K562 (cell line): ENCODE results near the gene SPATA6. TPM values are rescaled to one million over a fixed set of nuclear protein-coding genes. Genes with fewer than 3 reads are reported as not detected.

Experiments used
- ATAC-seq: fragments of 200-7000 bp; cut with Tn5 transposase; 3 replicates; pipeline ENCODE4 v1.9.1; 2020; ENCODE audit warnings: moderate library complexity
- BruUV-seq: library from RNA; stranded (reverse); fragments of 400-500 nt; replicated peaks from 2 replicates; lab custom pipeline; 2021; lab: Mats Ljungman, UMichigan
- CTCF ChIA-PET: fragments of 300-600 bp; formaldehyde crosslinking; extraction: SDS; loops from one replicate; lab custom pipeline; 2021; ENCODE audit warnings: low intra/inter-chr PET ratio; lab: Yijun Ruan, JAX
- POLR2A ChIA-PET: fragments of 300-600, 350-650 bp; sonication (Branson Sonifier 250); formaldehyde crosslinking; extraction: SDS; loops from one replicate; lab custom pipeline; 2021; ENCODE audit warnings: antibody characterized with exemption, inconsistent platforms; lab: Yijun Ruan, JAX
- DNase-seq, 4 experiments: peaks; one replicate each; pipeline versions ENCODE4 v3.0.0 to v3.0.0-alpha.2; 2011 to 2018; ENCODE audit warnings: low spot score in 3 of 4, mixed read lengths in 3 of 4; ENCODE audit errors: extremely low read depth in 1 of 4
- FAIRE-seq: peaks from 2 replicates; lab custom pipeline; 2011; peaks lifted over from hg19 to GRCh38; lab: Jason Lieb, UNC
- H2AFZ ChIP-seq: 2 replicates; pipeline ENCODE4 v1.6.0; 2011; ENCODE audit warnings: low read depth, low read length, control low read depth, inconsistent platforms
- H3K27ac ChIP-seq: fragments of 200-600 bp; 3 replicates; pipeline ENCODE4 v1.8.0; 2011; ENCODE audit warnings: low read depth, mild to moderate bottlenecking, control low read depth, inconsistent platforms, low read length, moderate library complexity, mixed read lengths; ENCODE audit errors: extremely low read depth
- H3K27me3 ChIP-seq, 2 experiments: fragments of 300-600 bp in 1 of 2; 2 replicates in 1 of 2; 3 replicates in 1 of 2; pipeline versions ENCODE4 v1.6.0 to v1.8.0; 2011; ENCODE audit warnings: inconsistent platforms in 2 of 2, low read length in 2 of 2, mild to moderate bottlenecking in 1 of 2, mixed read lengths in 1 of 2, moderate library complexity in 1 of 2; ENCODE audit not compliant: control insufficient read depth in 2 of 2, insufficient read depth in 2 of 2
- H3K36me3 ChIP-seq: fragments of 300-600 bp; 3 replicates; pipeline ENCODE4 v1.8.0; 2011; ENCODE audit warnings: mild to moderate bottlenecking, low read length, inconsistent platforms; ENCODE audit not compliant: control insufficient read depth, insufficient read depth
- H3K4me1 ChIP-seq, 2 experiments: fragments of 200-600 bp in 1 of 2; replicated peaks in 1 of 2; 2 replicates in 1 of 2; 3 replicates in 1 of 2; pipeline versions ENCODE4 v1.5.1 to v1.8.0; 2011; ENCODE audit warnings: inconsistent platforms in 2 of 2, low read length in 2 of 2, mild to moderate bottlenecking in 1 of 2, mixed read lengths in 1 of 2, moderate library complexity in 1 of 2; ENCODE audit not compliant: control insufficient read depth in 2 of 2, insufficient read depth in 2 of 2
- H3K4me2 ChIP-seq: 2 replicates; pipeline ENCODE4 v1.6.1; 2011; ENCODE audit warnings: low read length, control low read depth, inconsistent platforms, mixed read lengths; ENCODE audit not compliant: insufficient read depth
- H3K4me3 ChIP-seq: fragments of 200-600 bp; sonication (generic), shearing (Covaris generic); 2 replicates; pipeline ENCODE4 v1.5.1; 2016; ENCODE audit warnings: control low read depth, inconsistent platforms
- H3K79me2 ChIP-seq: fragments of 200-600 bp; 3 replicates; pipeline ENCODE4 v1.8.0; 2011; ENCODE audit warnings: low read length, inconsistent platforms; ENCODE audit not compliant: control insufficient read depth, insufficient read depth
- H3K9ac ChIP-seq, 2 experiments: 2 replicates each; pipeline versions ENCODE4 v1.6.0 to v1.6.1; 2011; ENCODE audit warnings: low read depth in 2 of 2, low read length in 2 of 2, control low read depth in 1 of 2, inconsistent platforms in 1 of 2, mild to moderate bottlenecking in 1 of 2, mixed read lengths in 1 of 2; ENCODE audit not compliant: insufficient read depth in 1 of 2
- H3K9me1 ChIP-seq: one replicate; pipeline ENCODE4 v1.6.0; 2011; ENCODE audit warnings: inconsistent platforms, mild to moderate bottlenecking, low read length, moderate library complexity; ENCODE audit not compliant: control insufficient read depth, insufficient read depth
- H3K9me3 ChIP-seq: replicated peaks from 2 replicates; pipeline ENCODE4 v1.5.1; 2011; ENCODE audit warnings: low read depth, low read length, inconsistent platforms; ENCODE audit not compliant: control insufficient read depth, insufficient read depth
- H4K20me1 ChIP-seq: replicated peaks from 2 replicates; pipeline ENCODE4 v1.6.1; 2011; ENCODE audit warnings: low read length, inconsistent platforms, mixed read lengths; ENCODE audit not compliant: control insufficient read depth, insufficient read depth
- ARID1B ChIP-seq: fragments of 450-650 bp; IDR thresholded peaks from 2 replicates; pipeline ENCODE4 v1.6.1; 2016; ENCODE audit warnings: antibody characterized with exemption, mild to moderate bottlenecking, inconsistent platforms
- ATF7 ChIP-seq: fragments of 450-650 bp; IDR thresholded peaks from 2 replicates; pipeline ENCODE4 v1.7.1; 2014; ENCODE audit warnings: mild to moderate bottlenecking, moderate library complexity
- HDAC6 ChIP-seq: IDR thresholded peaks from 2 replicates; pipeline ENCODE4 v1.6.1; 2012; ENCODE audit warnings: low read depth, mild to moderate bottlenecking, control low read depth, inconsistent platforms, low read length, moderate library complexity
- HDGF ChIP-seq: fragments of 450-650 bp; IDR thresholded peaks from 2 replicates; pipeline ENCODE4 v1.6.1; 2016
- MCM3 ChIP-seq: fragments of 450-650 bp; IDR thresholded peaks from 2 replicates; pipeline ENCODE4 v1.6.1; 2016
- PRPF4 ChIP-seq: fragments of 200-400 bp; formaldehyde crosslinking; IDR thresholded peaks from one replicate; pipeline ENCODE4 v1.6.1; 2017; ENCODE audit warnings: low read length, low read depth, mild to moderate bottlenecking; ENCODE audit not compliant: insufficient read depth, poor library complexity, severe bottlenecking
- PTTG1 ChIP-seq: fragments of 450-650 bp; IDR thresholded peaks from 2 replicates; pipeline ENCODE4 v1.6.1; 2016; ENCODE audit warnings: low read depth, mild to moderate bottlenecking, missing genetic modification characterization, missing compliant biosample characterization
- RBM14 ChIP-seq: fragments of 200-400 bp; formaldehyde crosslinking; IDR thresholded peaks from 2 replicates; pipeline ENCODE4 v1.6.1; 2018; ENCODE audit warnings: low read depth, mild to moderate bottlenecking, low read length, moderate library complexity, borderline replicate concordance; ENCODE audit not compliant: insufficient read depth
- SMAD2 ChIP-seq: fragments of 150-350 bp; IDR thresholded peaks from 2 replicates; pipeline ENCODE4 v1.6.1; 2014; ENCODE audit warnings: low read depth, mild to moderate bottlenecking, low read length
- TCFL5 ChIP-seq: fragments of 250-450 bp; sonication (Bioruptor Pico); conservative IDR thresholded peaks from 2 replicates; pipeline ENCODE4 v1.6.1; 2021; ENCODE audit warnings: mild to moderate bottlenecking, moderate library complexity, matching md5 sums
- ZBTB34 ChIP-seq: fragments of 250-450 bp; sonication (Bioruptor Pico); IDR thresholded peaks from 2 replicates; pipeline ENCODE4 v1.8.0; 2021; ENCODE audit warnings: mild to moderate bottlenecking, moderate library complexity
- ZC3H8 ChIP-seq: fragments of 450-650 bp; IDR thresholded peaks from 2 replicates; pipeline ENCODE4 v1.6.1; 2017
- ZFPM2 ChIP-seq: fragments of 250-450 bp; sonication (Bioruptor Pico); IDR thresholded peaks from 2 replicates; pipeline ENCODE4 v1.5.1; 2022; ENCODE audit warnings: mild to moderate bottlenecking
- ZNF75A ChIP-seq: fragments of 450-650 bp; formaldehyde crosslinking; IDR thresholded peaks from 2 replicates; pipeline ENCODE4 v1.4.0; 2020; ENCODE audit warnings: mild to moderate bottlenecking
- ZNF780A ChIP-seq: fragments of 250-450 bp; sonication (Bioruptor Pico); IDR thresholded peaks from 2 replicates; pipeline ENCODE4 v1.5.0; 2021; ENCODE audit warnings: mild to moderate bottlenecking
- ZSCAN32 ChIP-seq: fragments of 450-650 bp; formaldehyde crosslinking; IDR thresholded peaks from 2 replicates; pipeline ENCODE4 v1.4.0; 2020; ENCODE audit warnings: mild to moderate bottlenecking, moderate library complexity
- WGBS: fragments of 100-300 bp; shearing (Covaris generic); methylation state at CpG from one replicate; pipeline ENCODE4 v1.1.6; 2016; ENCODE audit warnings: low coverage, mixed read lengths; ENCODE audit not compliant: insufficient coverage; ENCODE audit errors: missing lambda C conversion rate; 5-methylcytosine and 5-hydroxymethylcytosine counted together
- in situ Hi-C: fragments of 300-500 bp; cut with MboI; formaldehyde crosslinking; loops from 4 replicates; pipeline ENCODE4 v1.15.0; 2018; ENCODE audit warnings: inconsistent platforms, mixed read lengths
- intact Hi-C: fragments of 100-400 bp; cut with micrococcal nuclease; formaldehyde crosslinking; loops from 2 replicates; pipeline ENCODE4 v1.14.2; 2022
- polyA plus RNA-seq, 8 experiments: library from polyadenylated mRNA; depleted of rRNA in 4 of 8; stranded (reverse) in 5 of 8; unstranded in 3 of 8; fragments of >200 nt; fragmentation: Nextera tagmentation in 2 of 8; fragmentation: Illumina TruSeq in 1 of 8; extraction: Ambion mirVana in 2 of 8; extraction: Trizol in 1 of 8; gene quantifications; 2 replicates each; pipeline versions ENCODE4 v1.2.1 to v1.2.3, GENCODE V29; 2011 to 2014; ENCODE audit warnings: inconsistent platforms in 1 of 8, missing spikeins in 1 of 8
- total RNA-seq, 7 experiments: library from RNA; depleted of rRNA in 6 of 7; stranded (reverse); fragments of >200 nt in 6 of 7; fragmentation: Illumina TruSeq in 2 of 7; extraction: Trizol in 2 of 7; gene quantifications; 2 replicates each; pipeline versions ENCODE4 v1.2.1 to v1.2.3, GENCODE V29; 2011 to 2021; ENCODE audit warnings: low replicate concordance in 1 of 7
- TF ChIP-seq, protein P1 (sequence below): fragments of 450-650 bp; IDR thresholded peaks from one replicate; pipeline ENCODE4 v1.6.1; 2018; ENCODE audit warnings: mild to moderate bottlenecking, moderate library complexity; ENCODE audit not compliant: partially characterized antibody

SPATA6 gene
- total and polyA plus RNA-seq, 9 of the 15 experiments (the other 6 are each of a cell fraction or from before 2014, with no cell fraction given), result 0.01 to 0.91 (median 0.18) TPM

- 0% methylated on average over 5 of the region's 5 CpGs for WGBS
- DNase-seq (no peak), ATAC-seq (no peak)
- no peak overlapping the region for H3K27ac ChIP-seq
- no peak overlapping the region for H3K9ac ChIP-seq
- H3K4me1 ChIP-seq, result no peaks in the 10 kb centered on the region
- no peak overlapping the region for H3K4me2 ChIP-seq
- no peak overlapping the region for H3K4me3 ChIP-seq
- H3K9me1 ChIP-seq, result no peaks in the 10 kb centered on the region
- no peak overlapping the region for H2AFZ ChIP-seq
- H3K9me3 ChIP-seq, result no peaks in the 10 kb centered on the region
- TF ChIP-seq, protein P1, sequence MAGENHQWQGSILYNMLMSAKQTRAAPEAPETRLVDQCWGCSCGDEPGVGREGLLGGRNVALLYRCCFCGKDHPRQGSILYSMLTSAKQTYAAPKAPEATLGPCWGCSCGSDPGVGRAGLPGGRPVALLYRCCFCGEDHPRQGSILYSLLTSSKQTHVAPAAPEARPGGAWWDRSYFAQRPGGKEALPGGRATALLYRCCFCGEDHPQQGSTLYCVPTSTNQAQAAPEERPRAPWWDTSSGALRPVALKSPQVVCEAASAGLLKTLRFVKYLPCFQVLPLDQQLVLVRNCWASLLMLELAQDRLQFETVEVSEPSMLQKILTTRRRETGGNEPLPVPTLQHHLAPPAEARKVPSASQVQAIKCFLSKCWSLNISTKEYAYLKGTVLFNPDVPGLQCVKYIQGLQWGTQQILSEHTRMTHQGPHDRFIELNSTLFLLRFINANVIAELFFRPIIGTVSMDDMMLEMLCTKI, result no peak
- TF ChIP-seq PTTG1 (no peak), PRPF4 (no peak), HDAC6 (no peak), ATF7 (no peak), ZNF75A (CRISPR knock-in tag) (no peak), RBM14 (no peak), ZNF780A (CRISPR knock-in tag) (no peak), ZBTB34 (no peak), ZSCAN32 (CRISPR knock-in tag) (no peak), ZFPM2 (no peak), ZC3H8 (no peak), HDGF (no peak), TCFL5 (no peak), SMAD2 (no peak), MCM3 (no peak), ARID1B (no peak)
- TF ChIP-seq, all 486 proteins: peak for 0
- CTCF ChIA-PET, result no interaction called here
- Histone ChIP-seq H3K79me2 (no peaks in the 10 kb centered on the region), H4K20me1 (no peaks in the 10 kb centered on the region), H3K27me3 (no peaks in the 10 kb centered on the region), H3K36me3 (no peaks in the 10 kb centered on the region)
- FAIRE-seq, result no peak
- BruUV-seq, result no TSS peak
- POLR2A ChIA-PET, result no interaction called here
- in situ Hi-C loops (no loop called here), intact Hi-C loops (loop anchor here (10.0 kb wide), 1 partner anchor 289 kb away; no protein-coding TSS in a partner anchor)
Observed at GRCh38 chr1:48493970-48494769, 22.2 kb upstream of the SPATA6 start.
